Stimulated activated CD8-positive, alpha-beta memory T cell treated with anti-CD3 and anti-CD28 coated beads, Interleukin-7, amount 100 ng/mL, for 24 hours (primary cell): ENCODE results near the gene CRYM.

Source experiments
- DNase-seq: peaks from one replicate; pipeline ENCODE4 v3.0.0-alpha.2; 2020; ENCODE audit warnings: low read depth

The CRYM gene

DNA sequence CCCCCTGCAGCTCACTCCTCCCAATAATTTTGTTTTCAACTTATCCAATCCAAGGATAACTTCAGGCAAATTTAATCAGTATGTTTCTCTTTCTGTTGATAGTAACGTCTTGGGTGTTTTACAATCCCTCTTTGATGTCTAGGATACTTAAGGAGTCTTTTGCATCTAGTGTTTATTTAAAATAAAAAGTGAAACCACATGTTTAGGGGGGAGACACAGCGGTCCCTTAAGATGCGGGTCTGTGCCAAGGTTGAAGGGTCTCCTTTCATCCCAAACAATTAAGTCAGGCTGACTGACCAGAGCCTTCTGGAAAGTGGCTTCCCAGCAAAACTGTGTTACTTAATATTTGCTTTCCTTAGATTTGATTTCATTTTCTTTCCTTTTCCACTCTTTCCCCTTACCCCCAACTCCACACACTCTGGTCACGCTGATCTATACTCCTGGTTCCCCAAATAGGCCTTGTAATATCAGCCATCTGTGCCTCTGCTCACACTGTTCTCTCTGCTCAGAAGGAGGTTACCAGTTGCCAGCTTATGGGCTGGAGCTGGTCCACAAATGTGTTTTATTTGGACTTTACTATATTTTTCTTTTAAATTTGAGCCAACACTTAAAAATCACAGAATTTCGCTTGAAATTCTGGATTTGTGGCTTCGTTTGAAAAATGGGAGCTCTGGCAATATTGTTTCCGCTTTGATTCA, 33.4 kb downstream of the CRYM start:
- no peak for DNase-seq

DNA sequence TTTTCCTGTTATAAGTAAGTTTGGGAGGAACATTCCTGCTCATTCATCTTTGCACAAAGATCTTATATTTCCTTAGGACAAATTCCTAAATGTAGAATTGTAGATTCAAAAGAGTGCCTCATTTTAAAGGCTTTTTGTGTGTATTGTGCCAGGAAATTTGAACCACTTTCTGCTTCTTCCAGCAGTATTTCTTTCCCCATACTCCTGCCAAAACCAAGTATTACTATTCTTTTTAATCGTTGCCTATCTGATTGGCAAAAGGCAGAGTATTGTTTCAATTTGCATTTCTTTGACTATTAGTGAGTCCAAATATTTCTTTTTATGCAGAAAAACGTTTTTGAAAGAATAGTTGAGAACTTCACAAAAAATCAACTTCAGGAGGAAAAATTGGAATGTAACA, 35.3 kb downstream of the CRYM start:
- no peak for DNase-seq

DNA sequence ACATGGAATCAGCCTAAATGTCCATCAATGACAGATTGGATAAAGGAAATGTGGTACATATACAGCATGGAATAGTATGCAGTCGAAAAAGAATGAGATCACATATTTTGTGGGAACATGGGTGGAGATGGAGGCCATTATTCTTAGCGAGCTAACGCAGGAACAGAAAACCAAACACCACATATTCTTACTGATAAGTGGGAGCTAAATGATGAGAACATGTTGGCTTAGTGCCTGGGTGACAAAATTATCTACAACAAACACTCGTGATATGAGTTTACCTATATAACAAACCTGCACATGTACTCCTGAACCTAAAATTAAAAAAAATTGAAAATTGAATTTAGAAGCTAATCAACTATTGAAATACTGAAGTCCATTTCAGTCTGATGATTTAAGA, 38.4 kb downstream of the CRYM start:
- no peak for DNase-seq

DNA sequence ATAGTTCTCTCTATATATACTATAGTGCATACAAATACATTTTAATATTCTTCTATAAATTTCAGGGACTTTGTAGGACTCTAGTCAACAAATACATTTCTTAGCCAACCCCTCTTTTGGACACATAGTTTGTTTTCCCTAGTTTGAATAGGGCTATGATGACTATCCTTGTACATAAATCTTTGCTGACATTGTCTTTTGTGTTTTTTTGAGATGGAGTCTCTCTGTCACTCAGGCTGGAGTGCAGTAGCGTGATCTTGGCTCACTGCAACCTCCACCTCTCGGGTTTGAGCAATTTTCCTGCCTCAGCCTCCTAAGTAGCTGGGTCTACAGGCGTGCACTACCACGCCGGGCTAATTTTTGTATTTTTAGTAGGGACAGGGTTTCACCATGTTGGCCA, 41.3 kb downstream of the CRYM start:
- no peak for DNase-seq

DNA sequence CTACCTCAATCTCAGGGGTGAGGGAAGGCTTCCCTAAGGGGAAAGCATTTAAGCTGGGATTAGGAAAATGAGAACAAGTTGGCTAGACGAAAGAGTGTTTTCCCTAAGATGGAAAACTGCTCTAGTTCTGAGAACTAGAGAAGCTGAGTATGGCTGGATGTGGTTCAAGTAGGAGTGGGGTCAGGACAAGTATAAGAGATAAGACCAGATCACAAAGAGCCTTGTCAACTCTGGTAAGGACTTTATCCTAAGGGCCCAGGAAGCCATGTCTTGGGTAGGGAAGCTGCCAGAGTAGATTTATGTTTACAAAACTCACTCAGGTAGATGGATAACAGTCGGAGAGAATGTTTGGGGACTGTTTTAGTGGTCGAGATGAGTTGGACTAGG, 42.9 kb downstream of the CRYM start:
- DNase-seq = no peak

DNA sequence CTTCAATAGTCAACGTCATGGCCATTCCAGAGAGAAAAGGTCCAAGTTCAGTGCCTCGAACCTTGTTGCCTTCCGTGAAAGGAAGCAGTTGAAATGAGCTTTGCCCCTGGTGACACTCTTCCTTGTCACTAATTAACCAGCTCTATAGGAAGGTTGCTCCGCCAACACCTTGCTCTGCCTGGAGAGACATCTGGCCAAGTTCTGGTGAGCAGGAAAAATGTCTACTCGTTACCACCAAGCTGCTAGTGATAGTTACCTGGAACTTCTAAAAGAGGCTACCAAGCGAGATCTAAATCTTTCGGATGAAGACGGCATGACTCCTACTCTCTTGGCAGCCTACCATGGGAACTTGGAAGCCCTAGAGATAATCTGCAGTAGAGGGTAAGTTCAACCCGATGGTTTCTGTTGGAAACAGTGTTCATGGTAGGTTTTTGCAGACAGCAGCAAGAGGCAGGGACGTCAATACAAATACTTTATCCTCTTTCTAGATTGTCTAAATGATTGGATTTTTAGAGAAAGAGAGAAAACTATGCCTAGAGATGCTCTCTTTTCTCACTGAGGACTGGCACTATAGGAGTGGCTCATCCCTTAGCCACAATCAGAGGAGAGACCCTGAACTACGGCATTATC, 44.5 kb downstream of the CRYM start, which contains the start of gene ANKS4B:
TSS of gene ANKS4B (plus strand) at position 179 of the 630 bp plus-strand sequence. CDS start at position 218, 39 bp downstream.
- DNase-seq = no peak

DNA sequence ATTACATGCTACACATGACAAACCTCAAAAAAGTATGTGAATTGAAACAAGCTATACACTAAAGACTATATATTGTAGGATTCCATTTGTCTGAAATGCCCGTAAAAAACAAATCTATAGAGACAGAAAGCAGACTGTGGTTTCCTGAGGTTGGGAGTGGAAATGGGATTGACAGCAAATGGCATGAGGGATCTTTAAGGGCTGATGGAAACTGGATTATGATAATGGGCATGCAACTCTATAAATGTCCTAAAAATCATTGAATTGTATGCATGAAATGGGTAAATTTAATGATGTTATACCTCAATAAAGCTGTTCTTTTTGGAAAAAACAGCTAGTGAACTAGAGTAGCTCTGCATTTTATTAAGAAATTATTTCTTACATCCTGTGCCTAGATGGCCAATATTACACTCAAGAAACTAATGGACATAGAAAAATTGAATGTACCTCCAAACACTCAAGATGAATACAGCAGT, 45.0 kb downstream of the CRYM start:
- DNase-seq = no peak

DNA sequence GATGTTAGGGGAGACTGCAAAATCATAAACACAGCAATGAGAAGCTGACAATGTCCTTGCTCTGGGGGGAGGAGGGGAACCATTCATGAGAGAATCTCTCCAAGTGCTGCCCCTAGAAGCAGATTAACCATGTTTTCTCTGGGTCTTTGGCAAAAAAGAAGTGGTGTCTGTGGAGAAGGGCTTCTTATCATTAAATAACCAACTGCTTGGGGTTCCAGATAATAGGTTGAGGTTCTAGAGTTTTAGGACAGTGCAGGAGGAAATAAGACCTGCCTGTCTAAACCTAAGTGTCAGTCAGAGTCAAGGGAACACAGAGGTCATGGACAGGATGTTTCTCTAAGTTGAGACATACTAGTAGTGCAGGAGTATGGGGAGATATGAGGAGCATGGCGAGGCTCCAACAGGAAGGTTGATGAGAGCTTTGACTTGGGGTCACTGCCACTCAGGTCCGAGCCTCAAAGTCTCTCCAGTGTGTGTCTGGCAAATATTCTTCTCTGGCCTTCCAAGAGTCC, 49.7 kb downstream of the CRYM start:
- no peak for DNase-seq

DNA sequence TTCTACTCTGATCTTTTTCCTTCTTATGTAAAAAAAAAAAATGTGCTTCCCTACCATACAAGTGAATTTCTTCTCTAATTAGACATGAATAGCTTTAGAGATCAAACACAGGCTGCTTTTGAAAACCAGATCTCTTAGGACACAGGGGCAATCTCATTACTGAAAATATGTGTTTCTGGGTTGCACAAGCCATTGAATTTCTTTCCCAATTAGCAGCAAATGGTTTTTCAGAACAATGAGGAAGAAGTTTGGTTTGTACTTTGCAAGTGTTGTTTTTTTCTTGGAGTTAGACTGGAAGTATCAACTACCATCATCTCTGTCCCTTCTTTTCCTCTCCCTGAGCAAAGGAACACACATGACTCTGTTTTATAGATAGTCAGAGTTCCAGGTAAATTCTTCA, 50.2 kb downstream of the CRYM start:
- no peak for DNase-seq

DNA sequence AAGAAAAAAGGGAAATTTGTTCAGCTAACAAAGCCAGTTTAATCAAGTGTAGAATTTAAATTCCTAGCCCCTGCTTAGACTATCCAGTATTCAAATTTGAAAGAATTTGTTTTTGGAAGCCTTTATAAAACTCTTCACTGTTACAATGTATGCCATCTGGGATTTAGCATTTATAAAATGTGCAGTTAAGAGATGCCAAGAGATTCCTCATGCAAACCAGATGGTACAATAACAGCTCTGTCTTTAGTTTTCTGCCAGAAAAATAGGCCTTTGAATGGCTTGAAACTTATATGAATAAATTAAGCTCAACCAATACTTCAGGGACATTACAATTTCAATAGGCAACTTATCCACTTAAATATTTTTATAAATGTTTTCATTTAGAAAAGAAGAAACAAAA, 51.3 kb downstream of the CRYM start:
- no peak for DNase-seq

DNA sequence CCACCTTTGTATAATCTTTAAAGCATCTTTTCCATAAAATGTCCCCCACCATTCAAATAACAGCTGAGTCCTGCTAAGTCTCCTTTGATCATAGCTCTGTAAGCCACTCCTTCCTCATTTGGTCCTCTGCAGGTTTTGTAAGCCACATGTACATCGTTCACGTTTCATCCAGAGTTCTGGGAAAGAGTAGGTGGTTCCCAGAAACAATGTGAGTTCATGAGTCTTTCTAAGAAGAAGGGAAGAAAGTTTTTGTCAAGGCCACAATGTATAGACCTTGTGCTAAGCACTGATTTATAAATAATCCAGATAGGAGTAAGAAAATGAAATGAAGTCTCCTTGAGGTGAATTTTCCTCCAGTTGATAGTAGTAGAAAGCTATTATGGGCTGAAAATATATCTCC, 53.3 kb downstream of the CRYM start:
- no peak for DNase-seq

DNA sequence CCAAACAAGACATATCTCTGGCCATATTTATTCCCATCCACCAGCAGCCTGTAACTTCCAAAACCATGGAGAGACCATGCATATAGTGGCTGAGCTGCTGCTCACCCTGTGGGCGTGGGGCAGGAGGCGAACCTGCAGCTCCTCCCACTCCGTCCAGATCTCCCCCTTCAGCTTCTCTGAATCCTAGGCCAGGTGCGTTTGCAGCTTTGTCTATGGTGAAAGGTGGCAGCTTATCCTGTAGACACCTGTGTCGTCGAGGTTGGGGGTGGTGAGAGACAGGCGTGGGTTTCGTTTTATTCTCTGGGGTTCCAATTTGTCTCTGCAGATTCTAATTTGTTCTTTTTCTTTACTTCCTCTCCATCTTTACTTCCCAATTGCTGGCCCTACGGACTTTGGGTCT, 54.3 kb downstream of the CRYM start:
- DNase-seq = no peak

DNA sequence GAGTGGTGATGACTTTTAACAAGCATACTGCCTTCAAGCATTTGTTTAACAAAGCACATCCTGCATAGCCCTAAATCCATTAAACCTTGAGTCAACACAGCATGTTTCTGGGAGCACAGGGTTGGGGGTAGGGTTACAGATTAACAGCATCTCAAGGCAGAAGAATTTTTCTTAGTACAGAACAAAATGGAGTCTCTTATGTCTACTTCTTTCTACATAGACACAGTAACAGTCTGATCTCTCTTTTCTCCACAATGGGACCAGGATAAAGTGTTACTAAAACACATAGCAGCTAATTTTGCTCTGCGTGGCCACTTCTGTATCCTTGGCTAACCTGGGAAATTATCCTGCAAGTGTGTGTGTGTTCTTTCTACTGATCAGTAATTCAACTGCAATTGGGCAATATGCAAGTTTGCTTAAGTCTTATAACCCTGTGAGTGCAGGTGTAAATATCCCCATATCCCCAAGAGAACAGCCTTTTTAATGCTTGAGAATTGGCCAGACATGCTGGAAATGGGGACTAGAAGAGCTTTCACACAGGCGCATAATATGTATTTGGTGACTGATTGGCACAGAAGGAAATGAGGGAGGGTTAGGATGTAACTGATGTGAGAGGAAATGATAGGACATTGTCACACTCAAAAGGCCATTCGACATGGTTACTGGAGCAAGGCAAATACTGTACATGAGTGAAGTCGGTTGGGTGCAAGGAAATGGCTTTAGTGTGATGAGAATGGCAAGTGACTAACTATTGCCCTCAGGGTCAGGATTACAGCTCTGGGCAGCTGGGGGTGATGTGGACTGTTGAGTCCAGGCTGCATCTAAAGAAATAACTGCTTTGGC, 55.4 kb downstream of the CRYM start:
- no peak for DNase-seq

DNA sequence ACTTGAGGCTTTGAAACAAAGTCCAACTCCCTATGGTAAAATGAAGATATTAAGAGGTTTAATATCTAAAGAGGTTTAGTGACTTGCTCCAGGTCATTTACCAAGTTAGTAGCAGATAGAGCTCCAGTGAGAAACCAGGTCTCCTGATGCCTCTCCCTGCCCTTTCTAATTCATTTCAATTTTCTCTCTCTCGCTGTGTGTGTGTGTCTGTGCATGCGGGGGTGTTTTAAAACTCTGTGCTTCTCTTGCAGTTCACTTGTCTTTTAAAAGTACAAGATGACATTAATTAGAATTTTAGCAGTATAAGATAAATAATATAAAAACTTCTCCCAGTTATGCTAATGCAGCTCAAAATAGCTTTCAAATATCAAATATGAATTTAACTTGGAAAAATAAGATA, 58.5 kb downstream of the CRYM start:
- no peak for DNase-seq

DNA sequence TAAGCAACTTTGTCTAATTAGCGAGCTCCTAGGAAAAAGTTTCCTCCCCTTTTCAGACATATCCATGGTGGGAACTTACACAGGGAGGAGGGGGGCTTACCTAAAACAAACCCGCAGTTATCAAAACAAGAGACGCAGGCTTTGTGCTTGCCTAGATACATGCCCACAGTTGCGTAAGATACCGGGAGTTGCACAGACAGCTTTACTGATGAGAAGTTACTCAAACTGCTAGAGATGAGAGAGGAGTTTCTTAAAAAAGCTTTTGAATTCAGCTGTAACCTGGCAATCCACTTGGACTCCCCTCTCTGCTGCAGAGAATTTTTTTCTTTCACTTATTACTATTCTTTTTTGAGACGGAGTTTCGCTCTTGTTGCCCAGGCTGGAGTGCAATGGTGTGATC, 59.9 kb downstream of the CRYM start:
- no peak for DNase-seq

DNA sequence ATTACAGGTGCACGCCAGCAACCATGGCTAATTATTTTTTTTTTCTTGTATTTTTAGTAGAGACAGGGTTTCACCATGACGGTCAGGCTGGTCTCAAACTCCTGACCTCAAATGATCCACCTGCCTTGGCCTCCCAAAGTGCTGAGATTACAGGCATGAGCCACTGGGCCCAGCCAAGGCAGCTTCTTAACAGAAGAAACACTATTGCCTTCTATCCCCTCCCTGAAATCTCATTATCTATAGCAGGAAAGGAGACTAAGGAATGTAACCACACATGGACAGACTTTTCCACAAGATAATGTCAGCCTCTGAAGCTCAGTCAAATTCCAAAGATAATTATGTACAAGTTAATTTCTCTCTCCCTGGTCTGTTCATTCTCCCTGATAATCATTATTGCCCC, 61.0 kb downstream of the CRYM start:
- DNase-seq = no peak

DNA sequence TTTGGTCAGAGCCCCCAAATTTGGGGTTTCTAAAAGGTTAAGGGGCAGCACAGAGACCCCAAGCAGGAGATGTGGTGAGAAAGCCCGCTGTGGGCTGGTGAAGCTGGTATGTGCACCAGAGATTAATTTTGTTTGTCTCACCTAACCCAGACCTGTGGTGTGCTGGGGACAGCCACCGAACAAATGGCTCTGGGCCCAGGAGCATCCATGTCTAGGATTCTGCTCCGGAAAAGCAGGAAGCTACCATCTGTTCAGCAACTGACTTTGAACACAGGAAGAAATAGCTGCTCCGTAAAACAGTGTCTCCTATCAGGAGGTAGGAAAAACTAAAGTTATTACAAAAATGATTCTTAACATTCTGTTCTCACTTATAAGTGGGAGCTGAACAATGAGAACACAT, 64.0 kb downstream of the CRYM start:
- DNase-seq = no peak

DNA sequence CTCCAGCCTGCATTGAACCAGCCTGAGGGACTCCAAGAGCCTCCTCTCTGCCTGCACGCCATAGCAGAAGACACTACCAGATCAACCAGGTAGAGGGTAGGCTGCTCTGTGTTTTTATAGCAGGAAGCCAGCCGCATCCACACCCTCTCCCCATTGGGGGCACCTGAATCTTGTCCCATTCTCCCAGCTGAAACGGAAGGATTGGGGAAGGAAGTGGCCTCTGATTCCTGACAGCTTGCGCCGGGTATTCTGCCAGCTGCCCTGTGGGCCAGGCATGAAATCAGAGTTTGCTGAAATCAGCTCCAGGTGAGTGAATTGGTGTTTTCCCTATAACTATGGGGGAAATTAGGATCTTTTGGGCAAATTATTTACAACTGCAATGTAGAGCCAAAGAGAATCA, 66.6 kb downstream of the CRYM start, which contains the start of gene ZP2:
TSS of gene ZP2 (minus strand) at position 89 of the 400 bp plus-strand sequence. CDS start at position 62, 27 bp downstream.
- no peak for DNase-seq
